NCI-H128 (cell line): ENCODE measurements around the gene RNF207.
"Not testable (repeated sequence)": the region's sequence is repeated elsewhere in the genome, so short reads cannot be mapped to it uniquely, and the experiment has no call there.

Source experiments
- DNase-seq: peaks from one replicate; lab custom pipeline; 2025; ENCODE audit not compliant: unreplicated experiment; lab: John Stamatoyannopoulos, UW

The RNF207 gene

GRCh38 chr1:6199298-6200187, 6.4 kb upstream of the RNF207 start, which contains the start of gene RPL22:
RPL22 (minus strand) TSS chr1:6199595; CDS start chr1:6199573, 22 bp downstream.
- peak; percentile 100 for DNase-seq

- no peak for DNase-seq
Measured at GRCh38 chr1:6200188-6200809, 5.6 kb upstream of the RNF207 start.

GRCh38 chr1:6202256-6202655, 3.7 kb upstream of the RNF207 start:
- DNase-seq = no peak

GRCh38 chr1:6206520-6206855, 569 bp downstream of the RNF207 start:
- DNase-seq = no peak

GRCh38 chr1:6207075-6207885, 1.4 kb downstream of the RNF207 start:
- DNase-seq = no peak

- DNase-seq = no peak
Measured at GRCh38 chr1:6207921-6208320, 2.0 kb downstream of the RNF207 start.

GRCh38 chr1:6208723-6209660, 3.1 kb downstream of the RNF207 start:
- DNase-seq = no peak

- no peak for DNase-seq
Measured at GRCh38 chr1:6209661-6210580, 4.0 kb downstream of the RNF207 start.

- DNase-seq = no peak
Measured at GRCh38 chr1:6210591-6211355, 4.9 kb downstream of the RNF207 start.

- no peak for DNase-seq
Measured at GRCh38 chr1:6211731-6212130, 5.8 kb downstream of the RNF207 start.

- no peak for DNase-seq
Measured at GRCh38 chr1:6212193-6212959, 6.5 kb downstream of the RNF207 start.

GRCh38 chr1:6218375-6219164, 12.7 kb downstream of the RNF207 start:
- DNase-seq = no peak

- DNase-seq = not testable (repeated sequence)
Measured at GRCh38 chr1:6219641-6220040, 13.7 kb downstream of the RNF207 start.

- DNase-seq = no peak
Measured at GRCh38 chr1:6220236-6220635, 14.3 kb downstream of the RNF207 start.

GRCh38 chr1:6221210-6221784, 15.4 kb downstream of the RNF207 start:
- no peak for DNase-seq

GRCh38 chr1:6222636-6223035, 16.7 kb downstream of the RNF207 start:
- DNase-seq = no peak

GRCh38 chr1:6223617-6224016, 17.7 kb downstream of the RNF207 start:
- DNase-seq = no peak
